GM18909 (cell line): ENCODE results near the gene FAM83F.
"Not testable (repeated sequence)": the region's sequence is repeated elsewhere in the genome, so short reads cannot be mapped to it uniquely, and the experiment has no call there.

Experiments
- ATAC-seq: cut with Tn5 transposase; IDR thresholded peaks from one replicate; pipeline ENCODE4 v1.9.1; 2021; ENCODE audit warnings: mild to moderate bottlenecking; ENCODE audit not compliant: unreplicated experiment, poor library complexity

FAM83F gene

GRCh38 chr22:40009951-40010671, 15.4 kb downstream of the FAM83F start:
- no peak for ATAC-seq

- ATAC-seq, result no peak
Observed at GRCh38 chr22:40010746-40011145, 16.0 kb downstream of the FAM83F start.

DNA sequence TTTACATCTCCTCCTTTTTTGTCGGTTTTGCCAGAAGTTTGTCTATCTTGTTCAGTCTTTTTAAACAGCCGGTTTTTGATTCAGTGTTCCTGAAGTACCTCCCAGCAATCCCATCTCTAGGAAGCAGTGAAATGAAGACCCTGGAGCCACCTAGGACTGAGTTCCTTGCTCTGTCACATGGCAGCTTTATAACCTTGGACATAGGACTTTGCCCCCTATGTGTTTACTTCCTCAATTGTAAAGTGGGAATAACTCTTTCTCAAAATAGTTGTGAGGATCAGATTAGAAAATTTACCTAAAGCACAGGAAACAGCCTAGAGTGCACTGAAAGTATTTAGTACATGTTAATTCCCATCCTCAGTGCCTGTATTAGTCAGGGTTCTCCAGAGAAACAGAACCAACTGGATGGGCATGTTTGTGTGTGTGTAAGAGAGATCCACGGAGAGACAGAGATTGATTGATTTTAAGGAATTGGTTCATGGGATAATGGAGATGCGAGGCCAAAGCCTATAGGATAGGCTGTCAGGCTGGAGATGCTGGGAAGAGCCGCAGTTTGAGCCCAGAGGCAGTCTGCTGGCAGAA, 20.0 kb downstream of the FAM83F start:
- no peak for ATAC-seq

DNA sequence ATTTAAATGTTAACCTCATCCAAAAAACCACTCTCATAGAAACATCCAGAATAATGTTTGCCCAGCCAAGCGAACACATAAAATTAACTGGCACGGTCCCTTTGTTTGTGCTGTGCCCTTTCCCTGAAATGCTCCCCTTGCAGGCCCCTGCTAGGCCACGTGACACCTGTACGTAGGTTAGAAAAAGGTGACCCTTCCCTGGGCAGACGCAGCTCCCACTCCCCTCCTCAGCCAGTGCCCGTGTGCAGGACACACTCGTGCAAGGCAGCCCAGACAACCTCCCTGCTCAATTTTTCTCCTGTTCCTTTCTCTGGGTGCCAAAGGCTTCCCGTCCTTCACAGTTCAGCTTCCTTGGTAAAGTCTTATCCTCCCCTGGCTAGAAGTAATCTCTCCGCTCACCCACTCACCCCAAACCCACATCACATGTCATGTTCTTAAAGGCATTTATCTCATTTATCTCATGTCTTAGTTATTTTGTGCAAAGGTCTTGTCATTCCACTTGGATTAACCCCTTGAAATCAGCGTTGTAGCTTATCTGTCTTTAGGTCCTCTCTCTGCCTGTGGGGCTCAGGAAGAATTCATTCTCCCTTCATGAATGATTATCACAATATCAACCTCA, 20.7 kb downstream of the FAM83F start:
- no peak for ATAC-seq

- no peak for ATAC-seq
Observed at GRCh38 chr22:40018051-40018450, 23.3 kb downstream of the FAM83F start.

DNA sequence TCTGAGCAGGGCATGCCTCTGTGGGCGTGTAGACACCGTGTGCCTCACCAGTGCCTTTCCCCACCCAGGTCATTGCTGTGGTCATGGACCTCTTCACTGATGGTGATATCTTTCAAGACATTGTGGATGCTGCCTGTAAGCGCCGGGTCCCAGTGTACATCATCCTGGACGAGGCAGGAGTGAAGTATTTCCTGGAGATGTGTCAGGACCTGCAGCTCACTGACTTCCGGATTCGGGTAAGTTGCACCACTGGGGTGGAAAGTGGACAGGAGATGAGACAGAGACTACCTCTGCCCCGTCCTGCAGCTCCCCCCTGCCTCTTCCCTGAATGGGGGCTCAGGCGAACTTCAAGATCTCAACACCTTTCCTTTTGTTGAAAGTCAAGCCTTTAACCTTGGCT, 24.3 kb downstream of the FAM83F start:
- no peak for ATAC-seq

GRCh38 chr22:40020956-40021355, 26.2 kb downstream of the FAM83F start:
- ATAC-seq, result no peak

DNA sequence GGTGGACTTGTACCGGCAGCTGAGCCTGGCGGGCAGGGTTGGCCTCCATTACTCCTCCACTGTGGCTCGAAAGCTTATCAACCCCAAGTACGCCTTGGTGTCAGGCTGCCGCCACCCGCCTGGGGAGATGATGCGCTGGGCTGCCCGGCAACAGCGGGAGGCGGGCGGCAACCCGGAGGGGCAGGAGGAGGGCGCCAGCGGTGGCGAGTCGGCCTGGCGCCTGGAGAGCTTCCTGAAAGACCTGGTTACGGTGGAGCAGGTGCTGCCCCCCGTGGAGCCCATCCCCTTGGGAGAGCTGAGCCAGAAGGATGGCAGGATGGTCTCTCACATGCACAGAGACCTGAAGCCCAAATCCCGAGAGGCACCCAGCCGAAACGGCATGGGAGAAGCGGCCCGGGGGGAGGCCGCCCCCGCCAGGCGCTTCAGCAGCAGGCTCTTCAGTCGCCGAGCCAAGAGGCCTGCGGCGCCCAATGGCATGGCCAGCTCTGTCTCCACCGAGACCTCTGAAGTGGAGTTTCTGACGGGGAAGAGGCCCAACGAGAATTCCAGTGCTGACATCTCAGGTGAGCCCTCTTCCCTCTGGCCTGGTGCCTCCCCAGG, 26.7 kb downstream of the FAM83F start:
- ATAC-seq, result no peak

DNA sequence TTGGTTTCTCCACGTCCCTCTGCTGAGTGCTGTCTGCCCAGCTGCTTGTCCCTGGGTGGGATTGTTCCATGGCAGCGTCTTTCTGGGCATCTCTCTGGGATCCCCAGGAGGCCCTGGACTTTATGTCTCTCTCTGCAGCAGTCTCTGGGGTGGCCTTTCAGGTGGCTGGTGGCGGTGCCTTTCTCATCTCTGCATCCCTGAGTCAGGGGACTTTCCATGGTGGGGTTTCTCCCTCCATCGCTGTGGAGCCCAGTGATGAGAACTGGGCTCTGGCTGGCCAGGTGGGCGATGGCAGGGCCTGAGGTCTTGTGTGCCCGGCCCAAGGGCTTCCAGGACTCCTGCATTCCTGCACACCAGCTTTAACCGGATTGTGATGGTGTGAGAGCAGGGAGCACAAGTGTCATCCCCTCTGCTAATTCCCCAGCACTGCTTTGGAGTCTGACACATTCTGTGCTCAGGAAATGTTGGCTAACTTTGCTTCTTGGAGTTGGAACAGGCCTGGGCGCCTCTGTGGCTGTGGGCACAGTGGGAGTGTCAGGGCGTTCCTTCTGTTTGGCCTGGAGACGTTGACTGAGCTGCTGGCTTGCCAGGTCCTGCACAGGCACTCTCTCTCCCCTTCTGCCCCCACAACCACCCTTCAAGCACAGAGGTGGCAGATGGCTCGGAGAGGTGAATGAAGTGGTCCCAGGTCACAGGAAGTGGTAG, 27.9 kb downstream of the FAM83F start:
- no peak for ATAC-seq

GRCh38 chr22:40023341-40023841, 28.6 kb downstream of the FAM83F start:
- ATAC-seq, result no peak

DNA sequence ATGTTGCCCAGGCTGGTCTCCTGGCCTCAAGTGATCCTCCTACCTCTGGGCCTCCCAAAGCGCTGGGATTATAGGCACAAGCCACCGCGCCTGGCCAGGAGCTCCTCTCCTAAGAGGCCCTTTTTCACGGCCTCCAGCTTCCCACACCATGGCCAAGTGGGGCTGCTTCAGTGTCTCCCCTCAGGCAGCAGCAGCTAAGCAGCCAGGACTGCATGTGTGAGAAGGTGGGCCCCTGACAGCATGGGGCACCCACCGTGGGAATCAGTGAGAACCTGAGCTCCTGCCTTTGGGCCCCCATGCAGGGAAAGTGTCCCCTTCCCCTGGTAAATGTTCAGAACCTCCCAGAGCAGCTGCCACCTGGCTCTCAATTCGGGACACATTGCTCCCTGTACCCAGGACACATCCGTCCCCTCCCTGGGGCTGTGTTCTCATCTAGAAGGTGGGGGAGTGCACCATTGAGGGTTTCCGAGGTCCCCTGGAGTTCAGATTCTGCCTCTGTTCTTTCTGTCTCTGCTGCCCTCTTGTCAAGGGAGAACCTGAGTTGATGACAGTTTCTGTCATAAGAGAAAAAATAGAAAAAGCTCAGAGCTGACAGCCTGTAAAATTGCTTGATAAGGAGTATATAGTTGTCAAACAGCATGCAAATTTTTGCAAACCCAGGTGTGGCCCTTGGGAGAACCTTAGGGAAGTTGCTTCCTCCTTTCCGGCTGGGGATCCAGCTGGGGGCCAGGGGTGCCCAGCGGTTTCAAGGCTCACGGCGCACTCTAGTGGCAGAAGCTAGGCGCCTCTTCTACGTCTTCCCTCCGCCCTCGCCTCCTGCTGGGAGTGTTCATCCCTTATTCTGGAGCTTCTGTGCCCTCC, 29.7 kb downstream of the FAM83F start:
- ATAC-seq, result no peak

DNA sequence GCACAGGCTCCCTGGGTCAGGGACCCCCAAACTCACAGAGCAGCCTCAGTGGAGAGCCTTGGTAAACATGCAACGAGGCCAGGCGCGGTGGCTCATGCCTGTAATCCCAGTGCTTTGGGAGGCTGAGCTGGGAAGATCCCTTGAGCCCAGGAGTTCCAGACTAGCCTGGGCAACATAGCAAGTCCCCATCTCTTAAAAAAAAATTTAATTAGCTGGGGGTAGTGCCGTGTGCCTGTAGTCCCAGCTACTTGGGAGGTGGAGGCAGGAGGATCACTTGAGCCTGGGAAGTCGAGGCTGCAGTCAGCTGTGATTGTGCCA, 30.3 kb downstream of the FAM83F start:
- not testable (repeated sequence) for ATAC-seq

DNA sequence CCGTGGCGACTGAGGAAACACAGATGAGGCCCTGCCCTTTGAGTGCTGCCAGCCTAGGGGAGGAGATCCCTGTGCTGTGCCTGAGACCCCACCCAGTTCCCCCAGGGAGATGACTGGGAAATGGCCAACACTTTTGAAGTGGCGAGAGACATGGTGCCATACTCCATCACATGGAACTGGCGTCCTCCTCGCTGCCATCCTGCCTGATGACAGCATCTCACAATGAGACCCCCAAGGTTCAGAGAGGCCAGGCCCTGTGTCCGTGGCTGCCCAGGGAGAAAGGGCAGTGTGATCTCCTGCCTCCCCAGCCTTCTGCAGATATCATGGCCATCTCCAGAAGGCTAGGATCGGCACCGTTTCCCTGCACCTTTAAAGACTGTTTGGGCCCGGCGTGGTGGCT, 31.1 kb downstream of the FAM83F start:
- no peak for ATAC-seq

DNA sequence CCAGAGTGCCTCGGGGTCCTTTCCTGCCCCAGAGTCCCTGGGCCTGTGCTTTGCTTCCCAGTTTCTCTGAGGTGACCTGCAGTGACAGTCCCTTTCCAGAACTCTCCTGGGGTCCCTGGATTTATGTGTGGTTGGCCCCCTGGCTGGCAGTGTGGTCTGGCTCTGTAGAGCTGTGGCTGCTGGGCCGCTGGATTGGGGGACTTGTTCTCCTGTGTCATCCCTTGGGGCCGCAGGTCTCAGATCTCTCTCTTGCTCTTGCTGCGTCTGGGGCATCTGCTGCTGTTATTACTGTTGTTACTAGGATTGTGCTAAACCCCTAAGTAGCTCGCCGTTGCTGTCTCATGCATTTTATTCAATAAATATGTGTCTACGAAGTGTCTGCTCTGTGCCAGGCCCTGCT, 31.9 kb downstream of the FAM83F start:
- no peak for ATAC-seq

GRCh38 chr22:40027191-40028097, 32.7 kb downstream of the FAM83F start:
- ATAC-seq, result no peak

GRCh38 chr22:40028098-40028425, 33.3 kb downstream of the FAM83F start:
- ATAC-seq, result no peak

DNA sequence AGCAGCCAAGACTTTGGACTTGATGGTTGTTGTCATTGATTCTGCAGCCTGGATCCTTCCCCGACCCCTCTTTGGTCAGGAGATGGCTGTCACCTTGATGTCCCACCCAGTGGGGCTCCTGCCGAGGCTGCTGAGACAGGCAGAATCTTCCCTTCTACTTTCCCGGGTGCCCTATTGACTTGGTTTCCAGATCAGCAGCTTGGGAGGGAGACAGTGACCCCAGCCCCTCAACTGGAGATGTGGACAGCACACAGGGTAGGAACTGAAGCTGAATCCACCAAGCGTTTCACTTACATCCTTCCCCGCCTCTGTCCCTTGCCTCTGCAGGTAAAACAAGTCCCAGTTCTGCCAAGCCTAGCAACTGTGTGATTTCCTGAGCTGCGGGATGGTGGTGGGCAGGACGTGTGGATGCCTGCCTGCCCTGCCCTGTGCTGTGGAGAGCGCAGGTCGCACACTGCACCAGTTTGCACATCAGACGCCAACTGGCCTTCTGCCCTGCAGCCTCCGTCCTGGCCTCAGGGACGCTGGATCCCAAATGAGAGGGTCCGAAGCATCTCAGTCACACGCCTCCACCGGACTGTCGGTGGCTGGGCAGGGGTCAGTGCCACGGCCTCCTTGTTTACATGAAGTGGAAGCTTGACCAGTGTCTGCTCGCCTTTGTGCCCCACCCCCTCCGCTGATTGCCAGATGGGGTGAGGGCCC, 34.6 kb downstream of the FAM83F start:
- ATAC-seq, result no peak

GRCh38 chr22:40030026-40030757, 35.4 kb downstream of the FAM83F start:
- no peak for ATAC-seq
